Activated T-helper 17 cell treated with anti-CD3 and anti-CD28 coated beads, Interleukin-2, amount 50 U/mL, for 72 hours (primary cell): ENCODE results near the gene SCAF1. TPM values are rescaled to one million over a fixed set of nuclear protein-coding genes. Genes with fewer than 3 reads are reported as not detected.

Source experiments
- ATAC-seq: fragments of 150-1000 bp; cut with Tn5 transposase; replicated peaks from 2 replicates; pipeline ENCODE4 v1.10.0; 2021; ENCODE audit warnings: mild to moderate bottlenecking, moderate library complexity
- H3K27ac Mint-ChIP-seq: one replicate; pipeline ENCODE4 v1.8.0; 2022; ENCODE audit warnings: mixed read lengths
- H3K27me3 Mint-ChIP-seq: one replicate; pipeline ENCODE4 v1.8.0; 2022; ENCODE audit warnings: mixed read lengths
- H3K36me3 Mint-ChIP-seq: one replicate; pipeline ENCODE4 v1.8.0; 2022; ENCODE audit warnings: low read depth, mild to moderate bottlenecking, mixed read lengths
- H3K4me1 Mint-ChIP-seq: one replicate; pipeline ENCODE4 v1.8.0; 2022; ENCODE audit warnings: mixed read lengths
- H3K4me3 Mint-ChIP-seq: one replicate; pipeline ENCODE4 v1.8.0; 2022; ENCODE audit warnings: mild to moderate bottlenecking, mixed read lengths
- H3K9me3 Mint-ChIP-seq: one replicate; pipeline ENCODE4 v1.8.0; 2022; ENCODE audit warnings: mixed read lengths
- total RNA-seq, 2 donors: library from RNA; stranded (reverse); gene quantifications; one replicate each; pipeline ENCODE4 v1.2.3, GENCODE V29; 2022

The SCAF1 gene
- total RNA-seq, 2 donors from 2014 or later, result 53.8 to 60.5 TPM

- H3K27ac Mint-ChIP-seq, result peak overlapping the region; percentile 98
- H3K4me1 Mint-ChIP-seq, result peaks cover 10% of the 10 kb centered on the region
- peaks cover 74% of the 10 kb centered on the region for H3K36me3 Mint-ChIP-seq
- H3K4me3 Mint-ChIP-seq, result peak overlapping the region; percentile 99
- ATAC-seq, result no peak
- no peaks in the 10 kb centered on the region for H3K27me3 Mint-ChIP-seq
- H3K9me3 Mint-ChIP-seq, result no peaks in the 10 kb centered on the region
Measured at GRCh38 chr19:49663224-49663623, 21.2 kb downstream of the SCAF1 start.

- H3K9me3 Mint-ChIP-seq, result no peaks in the 10 kb centered on the region
- peaks cover 73% of the 10 kb centered on the region for H3K36me3 Mint-ChIP-seq
- H3K4me3 Mint-ChIP-seq, result peak overlapping the region; percentile 99
- peaks cover 10% of the 10 kb centered on the region for H3K4me1 Mint-ChIP-seq
- peak overlapping the region; percentile 98 for H3K27ac Mint-ChIP-seq
- H3K27me3 Mint-ChIP-seq, result no peaks in the 10 kb centered on the region
- ATAC-seq, result peak; percentile 78
Measured at GRCh38 chr19:49664171-49665035, 22.4 kb downstream of the SCAF1 start.

GRCh38 chr19:49665036-49665350 is 23.0 kb downstream of the SCAF1 start:
- Mint-ChIP-seq H3K4me1 (peaks cover 10% of the 10 kb centered on the region), H3K4me3 (peak overlapping the region; percentile 99), H3K9me3 (no peaks in the 10 kb centered on the region), H3K27ac (peak overlapping the region; percentile 98), H3K27me3 (no peaks in the 10 kb centered on the region), H3K36me3 (peaks cover 71% of the 10 kb centered on the region)
- no peak for ATAC-seq

- peak; percentile 88 for ATAC-seq
- Mint-ChIP-seq H3K9me3 (no peaks in the 10 kb centered on the region), H3K4me3 (peak within 1 kb of the TSS; percentile 99), H3K36me3 (peaks cover 66% of the 10 kb centered on the region), H3K27me3 (no peaks in the 10 kb centered on the region), H3K4me1 (peaks cover 10% of the 10 kb centered on the region), H3K27ac (peak within 1 kb of the TSS; percentile 98)
Measured at GRCh38 chr19:49665351-49666119, 23.5 kb downstream of the SCAF1 start, which contains the start of the genes BCL2L12 and IRF3. TSS of gene BCL2L12 (plus strand) at chr19:49665933. CDS start at chr19:49666693, 760 bp downstream. TSS of gene IRF3 (minus strand) at chr19:49665857. CDS start at chr19:49664838, 1,019 bp downstream.

- Mint-ChIP-seq H3K27ac (peak overlapping the region; percentile 98), H3K27me3 (no peaks in the 10 kb centered on the region), H3K4me1 (peaks cover 10% of the 10 kb centered on the region), H3K4me3 (peak overlapping the region; percentile 99), H3K9me3 (no peaks in the 10 kb centered on the region), H3K36me3 (peaks cover 62% of the 10 kb centered on the region)
- no peak for ATAC-seq
Measured at GRCh38 chr19:49666120-49666444, 24.1 kb downstream of the SCAF1 start.

GRCh38 chr19:49667473-49667872 is 25.5 kb downstream of the SCAF1 start:
- Mint-ChIP-seq H3K36me3 (peaks cover 55% of the 10 kb centered on the region), H3K4me1 (peaks cover 18% of the 10 kb centered on the region), H3K27ac (peak overlapping the region; percentile 98), H3K27me3 (no peaks in the 10 kb centered on the region), H3K4me3 (peak overlapping the region; percentile 99), H3K9me3 (no peaks in the 10 kb centered on the region)
- no peak for ATAC-seq

GRCh38 chr19:49669516-49669915 is 27.5 kb downstream of the SCAF1 start:
- Mint-ChIP-seq H3K27me3 (no peaks in the 10 kb centered on the region), H3K4me1 (peaks cover 19% of the 10 kb centered on the region), H3K4me3 (no peak overlapping the region), H3K36me3 (peaks cover 36% of the 10 kb centered on the region), H3K9me3 (no peaks in the 10 kb centered on the region), H3K27ac (no peak overlapping the region)
- ATAC-seq, result no peak

GRCh38 chr19:49672131-49672919 is 30.3 kb downstream of the SCAF1 start:
- Mint-ChIP-seq H3K36me3 (peaks cover 36% of the 10 kb centered on the region), H3K9me3 (no peaks in the 10 kb centered on the region), H3K4me1 (peaks cover 14% of the 10 kb centered on the region), H3K27ac (peak overlapping the region; percentile 71), H3K27me3 (no peaks in the 10 kb centered on the region), H3K4me3 (no peak overlapping the region)
- no peak for ATAC-seq

GRCh38 chr19:49676136-49676783 is 34.3 kb downstream of the SCAF1 start:
- peaks cover 19% of the 10 kb centered on the region for H3K4me1 Mint-ChIP-seq
- peaks cover 50% of the 10 kb centered on the region for H3K36me3 Mint-ChIP-seq
- H3K27me3 Mint-ChIP-seq, result no peaks in the 10 kb centered on the region
- peak overlapping the region; percentile 94 for H3K4me3 Mint-ChIP-seq
- H3K27ac Mint-ChIP-seq, result peak overlapping the region; percentile 99
- no peaks in the 10 kb centered on the region for H3K9me3 Mint-ChIP-seq
- ATAC-seq, result peak; percentile 30

- ATAC-seq, result peak; percentile 83
- Mint-ChIP-seq H3K27ac (peak overlapping the region; percentile 99), H3K4me1 (peaks cover 19% of the 10 kb centered on the region), H3K9me3 (no peaks in the 10 kb centered on the region), H3K27me3 (no peaks in the 10 kb centered on the region), H3K36me3 (peaks cover 53% of the 10 kb centered on the region), H3K4me3 (peak overlapping the region; percentile 94)
Measured at GRCh38 chr19:49676784-49677230, 34.8 kb downstream of the SCAF1 start.

- ATAC-seq, result no peak
- H3K36me3 Mint-ChIP-seq, result peaks cover 53% of the 10 kb centered on the region
- H3K27me3 Mint-ChIP-seq, result no peaks in the 10 kb centered on the region
Measured at GRCh38 chr19:49677231-49677900, 35.4 kb downstream of the SCAF1 start, which contains the start of gene PRMT1. TSS of gene PRMT1 (plus strand) at chr19:49677271. CDS start at chr19:49677281, 10 bp downstream.

GRCh38 chr19:49677901-49678674 is 36.1 kb downstream of the SCAF1 start:
- peak overlapping the region; percentile 99 for H3K27ac Mint-ChIP-seq
- H3K36me3 Mint-ChIP-seq, result peaks cover 58% of the 10 kb centered on the region
- peak overlapping the region; percentile 94 for H3K4me3 Mint-ChIP-seq
- H3K27me3 Mint-ChIP-seq, result no peaks in the 10 kb centered on the region
- H3K4me1 Mint-ChIP-seq, result peaks cover 11% of the 10 kb centered on the region
- peak; percentile 14 for ATAC-seq
- H3K9me3 Mint-ChIP-seq, result no peaks in the 10 kb centered on the region

More at GRCh38 chr19:49677231-49677900, 35.4 kb downstream of the SCAF1 start, which contains the start of gene PRMT1:
- Mint-ChIP-seq H3K4me1 (peaks cover 13% of the 10 kb centered on the region), H3K27ac (peak within 1 kb of the TSS; percentile 99), H3K9me3 (no peaks in the 10 kb centered on the region), H3K4me3 (peak within 1 kb of the TSS; percentile 94)
